IPS-NIHi11 (cell line): Measurements from ENCODE around the gene ODAD2.
A peak's percentile ranks its signal among the peaks of the same experiment; 100 is the strongest.

Experiments used
- DNase-seq: peaks from one replicate; pipeline ENCODE4 v3.0.0; 2012; ENCODE audit warnings: mixed read lengths, low spot score

Gene ODAD2

DNA sequence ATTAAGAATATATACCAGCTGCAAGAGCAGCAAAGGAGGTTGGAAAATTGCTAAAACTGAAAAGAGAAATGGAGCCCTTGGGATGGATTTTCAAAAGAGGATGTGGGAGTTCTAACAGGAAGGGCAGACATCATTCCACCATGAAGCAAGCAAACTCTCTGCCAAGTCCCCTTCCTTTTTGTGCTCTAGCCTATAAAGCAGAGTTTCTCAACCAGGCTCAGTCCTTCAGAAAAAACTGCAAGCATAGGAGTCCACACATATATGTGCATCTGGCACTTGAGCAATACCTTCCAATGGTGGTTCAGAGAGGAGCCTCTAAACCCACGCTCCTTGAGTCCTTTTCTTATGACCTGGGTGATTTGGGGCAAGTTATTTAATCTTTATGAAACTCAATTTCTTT, 154.7 kb downstream of the ODAD2 start:
- DNase-seq: no peak

- no peak for DNase-seq
Measured at GRCh38 chr10:27838901-27839300, 160.0 kb downstream of the ODAD2 start.

GRCh38 chr10:27838361-27838760, 160.5 kb downstream of the ODAD2 start:
- DNase-seq: no peak

- no peak for DNase-seq
Measured at GRCh38 chr10:27834476-27834875, 164.4 kb downstream of the ODAD2 start.

GRCh38 chr10:27833792-27834191, 165.1 kb downstream of the ODAD2 start:
- DNase-seq: no peak

- DNase-seq: no peak
Measured at GRCh38 chr10:27832826-27833225, 166.1 kb downstream of the ODAD2 start.

DNA sequence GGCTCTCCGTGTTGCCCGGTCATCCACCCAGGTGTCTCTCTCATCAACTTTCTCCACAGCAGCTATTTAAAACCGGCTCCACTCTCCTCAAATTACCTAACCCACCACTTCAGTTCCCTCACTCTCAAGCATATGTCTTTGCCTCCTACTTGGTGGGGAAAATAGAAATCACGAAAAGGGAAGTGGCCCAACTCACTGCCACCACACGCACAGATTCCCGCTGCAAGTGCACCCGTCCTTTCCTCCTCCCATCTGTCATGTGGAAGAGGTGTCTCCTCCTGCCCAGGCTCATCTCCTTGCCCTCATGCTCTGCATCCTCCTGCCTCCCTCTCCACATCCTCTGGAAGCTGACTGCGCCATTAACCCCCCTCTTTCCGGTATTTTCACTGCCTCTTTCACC, 172.5 kb downstream of the ODAD2 start:
- DNase-seq: no peak

DNA sequence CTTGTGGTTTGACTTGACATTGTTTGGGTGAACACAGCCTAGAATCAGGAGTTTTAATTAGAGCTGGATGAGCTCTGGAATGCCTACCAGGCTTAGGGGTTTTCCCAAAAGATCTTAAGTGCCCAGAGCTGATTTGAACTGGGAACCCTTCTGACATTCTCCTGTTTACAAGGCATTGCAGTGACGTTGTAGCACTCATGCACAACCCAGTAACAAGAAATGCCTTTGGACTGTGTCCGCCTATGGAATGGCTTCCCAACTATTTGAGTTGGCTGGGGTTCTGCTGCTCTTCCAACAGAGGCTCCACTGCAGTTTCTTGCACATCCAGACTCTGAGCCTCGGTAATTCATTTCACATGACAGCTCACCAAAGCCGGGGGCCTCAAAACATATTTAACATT, 176.6 kb downstream of the ODAD2 start:
- DNase-seq: no peak

DNA sequence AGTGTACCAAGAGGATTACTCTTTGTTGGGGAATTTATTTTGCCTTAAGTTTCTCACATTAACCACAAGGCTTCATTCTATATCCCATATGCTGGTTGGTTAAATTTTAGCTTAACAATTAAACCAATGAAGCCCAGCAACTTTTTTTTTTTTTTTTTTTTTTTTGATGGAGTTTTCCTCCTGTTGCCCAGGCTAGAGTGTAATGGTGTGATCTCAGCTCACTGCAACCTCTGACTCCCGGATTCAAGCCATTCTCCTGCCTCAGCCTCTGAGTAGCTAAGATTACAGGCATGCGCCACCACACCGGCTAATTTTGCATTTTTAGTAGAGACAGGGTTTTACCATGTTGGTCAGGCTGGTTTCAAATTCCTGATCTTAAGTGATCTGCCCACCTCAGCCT, 178.2 kb downstream of the ODAD2 start:
- no peak for DNase-seq

DNA sequence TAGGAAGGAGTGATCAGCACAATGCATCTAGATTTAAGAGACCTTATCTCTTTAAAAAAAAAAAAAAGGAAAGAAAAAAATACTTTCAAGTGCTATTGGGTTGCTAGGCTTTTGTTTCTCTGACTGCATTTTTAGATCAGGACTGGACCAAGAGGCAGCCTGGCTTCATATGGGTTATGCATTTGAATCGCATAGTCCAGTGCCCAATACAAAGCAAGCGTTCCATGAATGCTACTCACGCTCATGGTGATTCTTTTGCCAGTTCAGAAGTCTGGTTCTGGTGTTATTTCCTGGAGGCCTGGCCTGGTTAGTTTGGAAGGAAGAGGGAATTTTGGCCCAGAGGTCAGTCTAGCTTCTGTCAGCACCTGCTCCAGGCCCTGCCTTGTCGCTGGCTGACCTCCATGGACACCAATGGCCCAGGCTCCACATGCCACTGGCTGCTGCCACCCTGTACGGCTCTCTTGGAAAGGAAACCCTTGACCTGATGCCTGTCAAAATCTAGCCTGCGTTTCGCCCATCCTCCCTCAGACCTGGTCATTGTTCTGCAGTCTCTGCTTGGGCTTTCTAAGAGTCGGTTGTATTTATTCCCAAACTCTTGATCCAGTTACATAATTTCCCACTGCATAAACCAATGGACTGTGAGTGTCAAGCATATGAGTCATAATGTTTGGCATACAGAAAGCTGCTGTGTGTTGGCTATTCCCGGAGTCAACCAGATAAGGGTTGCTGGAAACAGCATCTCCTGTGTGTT, 178.9 kb downstream of the ODAD2 start:
- no peak for DNase-seq

DNA sequence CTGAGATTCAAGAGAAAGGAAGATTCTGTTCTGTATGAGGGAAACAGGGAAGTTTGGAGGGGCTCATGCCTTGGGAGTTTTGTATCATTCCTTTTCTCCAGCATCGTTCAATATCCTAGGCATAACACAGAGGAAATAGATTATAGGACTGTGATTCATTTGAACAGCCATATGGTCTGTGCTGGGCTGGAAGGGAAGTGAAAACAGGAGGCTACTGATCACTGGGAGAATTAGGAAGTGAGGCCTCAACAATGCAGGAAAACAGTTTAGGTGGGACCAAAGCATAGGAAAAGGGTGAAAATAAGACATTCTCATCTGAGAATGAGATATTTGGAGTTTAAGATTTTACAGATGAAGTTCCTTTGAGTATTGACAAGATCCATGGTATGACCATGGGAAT, 182.6 kb downstream of the ODAD2 start:
- DNase-seq: no peak

DNA sequence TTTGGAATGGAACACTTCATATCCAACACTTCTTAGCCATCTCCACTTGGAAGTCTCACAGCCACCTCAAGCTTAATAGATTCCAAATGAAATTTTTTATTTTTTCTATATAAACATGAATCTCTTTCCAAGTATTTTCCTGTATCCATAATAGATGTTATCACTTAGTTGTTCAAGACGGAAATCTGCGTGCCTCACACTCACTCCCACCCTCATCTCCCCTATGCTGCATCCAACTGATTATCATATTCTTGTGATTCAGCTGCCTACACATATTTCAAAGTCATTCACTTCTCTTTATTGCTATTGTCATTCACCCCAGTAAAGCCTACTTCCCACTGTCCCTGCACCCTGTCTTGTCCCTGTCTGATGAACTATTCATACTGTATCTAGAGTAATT, 183.0 kb downstream of the ODAD2 start:
- DNase-seq: no peak

DNA sequence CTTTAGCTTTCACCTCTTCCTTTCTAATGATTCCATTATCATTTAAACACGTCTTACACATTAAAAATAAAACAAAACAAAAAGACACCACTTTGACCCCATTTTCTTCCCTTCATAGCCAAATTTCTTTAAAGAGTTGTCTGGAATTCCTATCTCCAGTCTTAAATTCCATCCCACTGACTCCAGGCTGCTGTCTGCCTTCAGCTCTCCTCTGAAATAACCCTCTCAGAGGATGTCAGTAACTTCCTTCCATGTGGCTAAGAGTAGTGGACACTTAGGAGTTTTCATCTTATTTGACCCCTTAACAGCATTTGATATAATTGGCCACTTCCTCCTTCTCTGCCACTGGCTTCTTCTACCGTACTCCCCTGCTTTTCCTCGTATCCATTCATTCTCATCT, 183.6 kb downstream of the ODAD2 start:
- no peak for DNase-seq

GRCh38 chr10:27805180-27805579, 193.7 kb downstream of the ODAD2 start:
- DNase-seq: no peak

- DNase-seq: no peak
Measured at GRCh38 chr10:27804136-27804535, 194.7 kb downstream of the ODAD2 start.

- no peak for DNase-seq
Measured at GRCh38 chr10:27801171-27801785, 197.6 kb downstream of the ODAD2 start.

DNA sequence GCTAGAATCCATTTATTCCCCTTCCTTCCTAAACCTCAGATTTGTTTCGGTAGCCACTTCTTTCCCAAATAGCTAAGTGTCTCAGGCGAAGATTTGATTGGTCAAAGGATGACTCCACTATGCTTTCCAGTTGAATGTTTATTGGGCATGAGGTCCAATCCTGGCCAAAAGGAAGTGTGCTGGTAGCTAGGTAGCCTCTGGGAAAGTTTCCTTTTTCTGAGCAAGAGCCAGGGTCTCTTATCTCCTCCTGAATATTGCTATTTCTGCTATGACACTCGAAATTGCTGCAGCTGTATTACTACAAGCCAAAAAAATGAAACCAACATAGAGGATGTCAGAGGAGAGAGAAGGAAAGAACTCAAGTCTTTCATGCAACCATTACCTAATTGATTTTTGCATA, 199.8 kb downstream of the ODAD2 start:
- DNase-seq: no peak

DNA sequence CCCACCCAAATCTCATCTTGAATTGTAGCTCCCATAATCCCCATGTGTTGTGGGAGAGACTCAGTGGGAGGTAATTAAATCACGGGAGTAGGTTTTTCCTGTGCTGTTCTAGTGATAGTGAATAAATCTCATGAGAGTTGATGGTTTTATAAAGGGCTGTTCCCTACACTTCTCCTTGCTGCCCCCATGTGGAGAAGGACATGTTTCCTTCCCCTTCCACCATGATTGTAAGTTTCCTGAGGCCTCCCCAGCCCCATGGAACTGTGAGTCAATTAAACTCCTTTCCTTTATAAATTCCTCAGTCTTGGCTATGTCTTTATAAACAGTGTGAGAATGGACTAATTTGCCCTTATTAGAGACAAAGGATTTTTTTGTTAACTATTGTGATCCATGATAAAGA, 204.7 kb downstream of the ODAD2 start:
- no peak for DNase-seq

GRCh38 chr10:27792216-27792615, 206.7 kb downstream of the ODAD2 start:
- DNase-seq: no peak

DNA sequence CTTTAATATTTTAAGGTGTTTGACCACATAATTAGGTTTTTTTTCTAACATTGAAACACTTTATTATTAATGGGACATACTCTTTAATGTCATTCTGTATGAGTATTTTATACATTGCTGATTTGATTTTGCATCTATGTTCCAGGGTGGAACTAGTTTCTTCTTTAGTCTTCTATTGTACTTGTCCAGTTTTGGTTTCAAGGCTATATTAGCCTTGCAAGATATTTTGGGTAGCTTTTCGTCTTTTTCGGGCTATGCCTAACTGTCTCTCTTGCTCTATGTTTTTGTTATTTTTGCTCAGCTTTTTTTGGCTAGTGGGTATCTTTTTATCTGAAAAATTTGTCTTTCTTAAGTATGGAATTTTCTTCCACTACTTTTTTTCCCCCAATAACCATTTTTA, 214.6 kb downstream of the ODAD2 start:
- DNase-seq: no peak

DNA sequence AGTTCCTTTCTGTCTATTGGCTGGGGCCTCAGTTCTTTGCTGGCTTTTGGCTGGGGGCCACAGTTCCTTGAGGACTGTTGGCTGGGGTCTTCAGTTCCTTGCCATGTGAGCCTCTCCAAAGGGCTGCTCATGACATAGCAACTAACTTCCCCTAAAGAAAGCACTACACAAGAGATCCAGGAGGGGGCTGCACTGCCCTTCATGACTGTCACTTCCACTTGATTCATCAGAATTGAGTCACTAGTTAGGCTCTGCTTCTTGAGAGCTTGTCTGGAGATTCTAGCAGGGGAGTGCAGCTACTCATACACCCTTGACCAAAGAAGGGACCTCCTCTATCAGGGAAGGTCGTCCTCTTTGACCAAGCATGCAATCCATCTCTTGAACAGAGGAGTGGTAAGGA, 215.2 kb downstream of the ODAD2 start:
- DNase-seq: peak; percentile 61

DNA sequence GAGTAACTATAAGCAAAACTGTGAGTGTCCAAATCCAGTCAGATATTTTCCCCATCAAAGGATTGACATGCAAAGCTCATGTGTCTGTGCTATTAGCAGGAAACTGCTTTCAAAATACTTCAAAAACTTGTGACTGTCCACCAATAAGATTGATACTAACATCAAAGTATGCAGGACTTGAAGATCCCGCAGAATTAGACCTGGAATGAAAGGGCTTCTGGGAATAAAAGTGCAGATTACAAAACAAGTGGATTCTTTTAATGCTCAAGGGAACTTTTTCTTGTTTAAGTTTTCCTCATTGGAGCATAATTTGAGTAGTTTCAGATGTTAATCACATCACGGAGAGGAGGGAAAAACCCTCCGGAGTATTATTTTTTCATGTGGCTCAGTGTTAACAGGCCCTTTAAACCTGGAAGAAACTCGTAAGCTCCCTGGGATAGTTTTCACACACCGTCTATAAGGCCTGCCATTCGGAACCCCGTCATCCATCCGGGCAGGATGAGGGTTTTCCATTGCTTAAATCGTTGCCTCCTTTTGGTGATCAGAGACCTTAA, 219.3 kb downstream of the ODAD2 start:
- no peak for DNase-seq

GRCh38 chr10:27774831-27775230, 224.0 kb downstream of the ODAD2 start:
- DNase-seq: no peak

DNA sequence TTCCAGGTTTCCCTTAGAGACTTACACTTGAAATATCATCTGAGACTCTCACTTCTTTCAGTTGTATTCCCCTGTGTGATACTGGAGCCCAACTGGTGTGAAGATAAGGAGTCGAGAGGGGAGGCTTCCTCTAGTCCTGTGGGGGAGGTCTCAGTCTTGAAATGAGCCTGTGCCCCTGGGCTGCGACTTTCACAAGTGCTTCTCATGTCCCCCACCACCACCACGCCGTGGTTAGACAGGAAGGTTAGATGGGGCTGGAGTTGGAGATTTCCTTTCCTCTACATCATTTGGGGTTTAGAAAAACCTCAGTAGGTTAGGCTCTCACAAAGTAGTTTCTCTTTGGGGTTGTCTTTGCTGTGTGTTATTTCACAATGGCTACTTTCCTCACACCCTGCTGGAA, 227.6 kb downstream of the ODAD2 start:
- no peak for DNase-seq
